ENCODE measurements around the gene TMEM219.

- no peak for TF ChIP-seq CTCF (IDR thresholded peaks at IDR 0.05; ENCODE audit: control extremely low read depth in 1 of 3, insufficient read depth in 1 of 3, low read depth in 1 of 3, low read length in 3 of 3)
- no peak for TF ChIP-seq SRF (IDR thresholded peaks at IDR 0.05; ENCODE audit: low read depth, low read length)
Observed at GRCh38 chr16:29913514-29913913, 48.4 kb upstream of the TMEM219 start.

Data from H1 (cell line).